Occipital lobe (tissue), 3 donors: ENCODE results near the gene IGF2. TPM values are rescaled to one million over a fixed set of nuclear protein-coding genes. Genes with fewer than 3 reads are reported as not detected.

ENCODE experiments used
- DNase-seq: peaks from one replicate; lab custom pipeline; 2025; lab: John Stamatoyannopoulos, UW
- small RNA-seq: library from RNA; depleted of rRNA; stranded (forward); fragments of <200 nt; gene quantifications from one replicate; pipeline ENCODE3, GENCODE V24; 2014
- total RNA-seq: library from RNA; depleted of rRNA; stranded (reverse); fragments of >200 nt; gene quantifications from one replicate; pipeline ENCODE4 v1.2.3, GENCODE V29; 2014

Gene IGF2
- total RNA-seq, 1 donor from 2014 or later: 25.6 TPM

- DNase-seq: no peak
These were observed 45.4 kb downstream of the IGF2 start for GRCh38 chr11:2093575-2094353.

DNA sequence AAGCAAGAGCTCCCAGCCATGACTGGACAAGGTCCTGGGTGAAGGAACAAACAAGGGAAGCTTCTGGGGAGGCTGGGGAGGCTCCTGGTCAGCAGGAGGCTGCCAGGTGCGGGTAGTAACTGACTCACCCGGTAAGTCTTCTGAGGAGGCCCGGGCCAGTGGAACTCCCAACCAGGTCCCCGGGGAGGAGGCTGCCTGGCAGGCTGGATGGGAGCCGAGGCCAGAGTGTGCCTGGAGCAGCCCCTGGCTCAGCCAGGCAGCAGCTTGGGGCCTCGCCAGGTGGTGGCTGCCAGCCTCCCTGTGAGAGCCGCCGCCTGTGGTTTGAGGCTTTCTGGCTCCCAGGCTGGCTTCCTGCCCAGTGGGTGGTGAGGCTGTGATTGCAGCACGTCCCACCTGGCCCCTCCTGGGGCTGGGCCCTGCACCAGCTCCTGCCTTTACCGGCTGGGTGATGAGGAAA is 46.2 kb downstream of the IGF2 start:
- no peak for DNase-seq

DNA sequence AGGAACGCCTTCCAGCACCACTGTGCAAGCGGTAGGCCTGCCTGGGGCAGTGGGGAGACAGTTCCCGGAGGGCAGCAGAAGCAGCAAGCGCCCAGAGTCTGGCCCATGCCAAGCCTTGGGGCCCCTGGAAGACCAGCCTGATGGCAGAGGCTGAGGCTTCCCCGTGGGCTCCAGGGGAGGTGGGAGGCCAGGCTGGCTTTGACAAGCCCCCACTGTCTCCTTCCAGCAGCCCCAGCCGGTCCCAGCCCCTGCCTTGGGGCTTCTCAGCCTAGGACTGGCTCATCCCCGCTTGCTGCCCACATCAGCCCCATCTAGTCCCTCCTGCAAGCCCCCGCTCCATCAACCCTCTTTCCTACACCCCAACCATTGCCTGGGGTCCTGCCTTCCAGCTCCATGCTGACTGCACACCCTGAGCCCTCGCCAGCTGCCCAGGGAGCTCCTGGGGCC is 46.7 kb downstream of the IGF2 start:
- no peak for DNase-seq

GRCh38 chr11:2091786-2092463 is 47.3 kb downstream of the IGF2 start:
- DNase-seq: no peak

- no peak for DNase-seq
These were observed 48.0 kb downstream of the IGF2 start for GRCh38 chr11:2091112-2091746.

DNA sequence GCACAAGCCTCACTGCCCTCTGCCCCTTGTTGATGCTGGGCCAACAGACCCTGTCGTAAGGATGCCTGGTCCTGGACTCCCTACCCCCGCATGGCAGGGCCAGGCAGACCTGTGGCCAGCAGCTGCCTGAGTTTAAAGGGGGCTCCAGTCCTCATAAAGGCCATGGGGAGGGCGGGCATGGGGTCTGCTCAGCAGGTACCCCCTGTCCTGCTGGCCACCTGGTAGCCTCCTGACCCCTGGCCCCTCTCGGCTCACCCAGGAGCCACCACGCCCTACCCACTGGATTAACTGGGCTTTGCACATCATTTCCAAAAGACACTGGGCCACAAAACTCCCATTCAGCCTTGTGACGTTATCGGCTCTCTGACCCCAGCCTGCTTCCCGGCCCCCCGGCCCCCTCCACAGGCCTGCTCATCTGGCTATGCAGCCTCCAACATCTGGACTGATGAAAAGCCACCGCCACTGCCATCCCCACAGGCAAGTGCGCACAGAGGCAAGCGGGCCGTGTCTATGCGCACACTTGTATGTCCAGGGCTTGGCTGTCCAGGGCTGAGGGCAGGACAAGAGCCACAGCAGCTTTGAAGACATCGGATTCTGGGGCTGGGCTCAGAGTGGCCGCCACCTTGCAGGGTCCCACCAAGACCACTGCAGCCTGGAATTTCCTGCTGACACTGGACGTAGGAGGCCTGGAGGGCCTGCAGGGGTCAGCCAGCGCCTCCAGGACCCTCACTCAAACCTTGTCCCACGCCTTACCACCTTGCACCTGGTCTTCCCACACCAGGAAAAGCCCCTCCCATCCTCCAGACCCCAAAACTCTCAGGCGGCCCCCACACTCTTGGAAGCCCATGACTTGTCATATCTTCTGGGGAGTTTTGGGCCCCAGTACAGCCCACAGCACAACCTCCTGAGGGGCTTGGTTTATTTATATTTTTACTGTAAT is 48.7 kb downstream of the IGF2 start:
- DNase-seq: no peak

DNA sequence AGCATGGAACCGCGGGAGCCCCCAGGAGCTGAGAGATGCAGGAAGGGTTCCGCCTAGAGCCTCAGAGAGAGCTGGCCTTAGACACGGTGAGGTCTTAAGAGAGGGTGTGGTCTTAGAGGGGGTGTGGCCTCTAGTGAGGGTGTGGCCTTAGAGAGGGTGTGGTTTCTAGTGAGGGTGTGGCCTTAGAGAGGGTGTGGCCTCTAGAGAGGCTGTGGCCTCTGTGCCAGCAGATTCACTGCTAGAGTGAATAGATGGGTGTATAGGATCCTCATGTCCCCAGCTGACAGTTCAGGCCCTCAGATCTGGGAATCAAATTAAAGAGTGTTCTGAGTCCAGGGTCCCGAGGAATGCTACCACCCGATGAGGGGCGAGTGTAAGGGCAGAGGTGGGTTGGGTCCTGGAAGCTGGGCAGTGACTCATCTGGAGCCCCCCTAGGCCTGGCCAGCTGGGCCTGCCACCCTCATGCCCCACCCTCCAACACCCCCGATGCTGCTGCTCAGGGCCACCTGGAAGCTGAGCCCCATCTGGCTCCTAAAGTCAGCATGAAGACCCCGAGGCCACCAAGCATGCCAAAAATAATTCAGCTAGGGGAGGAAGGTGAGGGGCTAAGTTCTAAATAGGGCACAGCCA is 49.5 kb downstream of the IGF2 start:
- DNase-seq: no peak

GRCh38 chr11:2088746-2089535 is 50.2 kb downstream of the IGF2 start:
- DNase-seq: no peak

- no peak for DNase-seq
These were observed 50.9 kb downstream of the IGF2 start for GRCh38 chr11:2088284-2088683.

GRCh38 chr11:2086239-2087040 is 52.7 kb downstream of the IGF2 start:
- DNase-seq: no peak

DNA sequence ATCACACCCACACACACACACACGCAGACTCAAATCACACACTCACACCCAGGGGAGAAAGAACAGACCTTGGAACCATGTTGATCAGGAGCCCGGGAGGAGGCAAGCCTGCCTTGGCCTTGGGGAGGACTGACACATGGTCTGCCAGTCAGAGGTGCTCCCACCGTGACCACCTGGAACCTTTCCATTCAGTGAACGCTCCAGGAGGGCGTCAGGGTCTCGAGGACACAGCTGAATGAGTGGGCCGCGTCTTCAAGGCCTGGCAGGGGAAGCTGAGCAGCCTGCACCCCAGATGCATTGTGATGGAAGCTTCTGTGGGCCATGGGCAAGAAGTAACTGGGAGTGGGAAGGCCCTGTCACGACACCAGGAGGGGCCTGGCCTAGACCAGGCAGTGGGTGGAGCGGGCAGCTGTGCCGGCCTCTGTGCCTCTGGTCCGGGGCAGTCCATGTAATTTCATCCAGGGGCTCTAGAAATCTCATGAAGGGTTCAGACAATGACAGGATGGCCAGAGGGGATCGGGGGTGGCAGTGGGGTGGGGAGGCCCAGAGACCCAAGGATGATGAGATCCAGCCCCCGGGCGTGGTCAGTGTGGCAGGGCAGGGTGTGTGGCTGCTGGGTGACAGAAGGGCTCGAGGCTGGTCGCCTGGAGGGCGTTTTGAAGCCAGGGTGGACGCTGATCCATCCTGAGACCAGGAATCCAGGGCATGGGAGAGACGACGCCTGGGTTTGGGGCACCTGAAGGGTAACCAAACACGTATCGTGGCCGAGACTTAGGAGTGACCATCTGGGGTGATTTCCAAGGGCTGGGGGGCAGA is 53.7 kb downstream of the IGF2 start:
- DNase-seq: no peak

GRCh38 chr11:2084721-2085120 is 54.5 kb downstream of the IGF2 start:
- no peak for DNase-seq

Small RNA genes within 50 kb of the gene (small RNA-seq; reads per million reads assigned to genes)
- gene MIR4686 (not detected), gene MIR483 (0.58 reads per million, percentile 56 among the genes with 10 or more reads in this experiment)

Other genes starting within 250 kb of the IGF2 start
- gene PRR33, start 247.5 kb downstream of the IGF2 start, total RNA-seq: not detected
- gene TNNT3, start 219.7 kb downstream of the IGF2 start, total RNA-seq: 2.0 TPM
- gene MRPL23, start 192.1 kb downstream of the IGF2 start, total RNA-seq: 20.1 TPM
- gene H19, start 141.5 kb downstream of the IGF2 start, total RNA-seq: 10.8 TPM
- gene INS, start 21.8 kb upstream of the IGF2 start, total RNA-seq: not detected
- not detected for gene TH, start 32.4 kb upstream of the IGF2 start, total RNA-seq
- gene ASCL2, start 131.2 kb upstream of the IGF2 start, total RNA-seq: 1.4 TPM
- 0.16 TPM for gene C11orf21, start 162.5 kb upstream of the IGF2 start, total RNA-seq
- not detected for gene TSPAN32, start 162.6 kb upstream of the IGF2 start, total RNA-seq
- gene CD81, start 237.9 kb upstream of the IGF2 start, total RNA-seq: 69.4 TPM